Common myeloid progenitor, CD34-positive (primary cell): Measurements from ENCODE around the gene CDH22.

Experiments used
- CTCF ChIA-PET: fragments of 350-600 bp; sonication (Branson Sonifier 250); formaldehyde crosslinking; loops from one replicate; lab custom pipeline; 2021; ENCODE audit warnings: antibody characterized with exemption; lab: Charles Lee
- POLR2A ChIA-PET: fragments of 350-600 bp; sonication (Branson Sonifier 250); formaldehyde crosslinking; loops from one replicate; lab custom pipeline; 2021; ENCODE audit warnings: antibody characterized with exemption; lab: Charles Lee
- DNase-seq, 3 donors: peaks; one replicate each; pipeline versions ENCODE4 v3.0.0 to v3.0.0-alpha.2; 2013
- H3K27ac ChIP-seq, 2 experiments: 1 replicate in 1 of 2; 2 replicates in 1 of 2; pipeline ENCODE4 v1.7.0; 2013; ENCODE audit warnings: inconsistent platforms in 2 of 2, low read length in 2 of 2, mild to moderate bottlenecking in 2 of 2, low read depth in 1 of 2, moderate library complexity in 1 of 2; ENCODE audit not compliant: severe bottlenecking in 2 of 2, insufficient read depth in 1 of 2, poor library complexity in 1 of 2
- H3K27me3 ChIP-seq, 5 experiments: replicated peaks in 2 of 5; 1 replicate in 3 of 5; 2 replicates in 2 of 5; pipeline versions ENCODE4 v1.6.1 to v1.7.0; 2013; ENCODE audit warnings: low read length in 4 of 5, mild to moderate bottlenecking in 2 of 5, moderate library complexity in 2 of 5, inconsistent platforms in 1 of 5; ENCODE audit not compliant: insufficient read depth in 5 of 5, control insufficient read depth in 4 of 5
- H3K36me3 ChIP-seq, 4 experiments: 1 replicate in 2 of 4; 2 replicates in 2 of 4; pipeline versions ENCODE4 v1.6.1 to v1.7.0; 2013; ENCODE audit warnings: low read length in 3 of 4, control low read depth in 1 of 4, mild to moderate bottlenecking in 1 of 4; ENCODE audit not compliant: control insufficient read depth in 4 of 4, insufficient read depth in 4 of 4
- H3K4me1 ChIP-seq, 4 experiments: 1 replicate in 3 of 4; 2 replicates in 1 of 4; pipeline versions ENCODE4 v1.6.1 to v1.7.1; 2013; ENCODE audit warnings: low read length in 3 of 4, mild to moderate bottlenecking in 3 of 4, control low read depth in 1 of 4, inconsistent platforms in 1 of 4, moderate library complexity in 1 of 4; ENCODE audit not compliant: control insufficient read depth in 4 of 4, insufficient read depth in 4 of 4; ENCODE audit errors: control extremely low read depth in 1 of 4
- H3K4me3 ChIP-seq, 7 experiments: 1 replicate in 4 of 7; 2 replicates in 3 of 7; pipeline versions ENCODE4 v1.5.1 to v1.7.0; 2013; ENCODE audit warnings: mild to moderate bottlenecking in 7 of 7, low read length in 6 of 7, moderate library complexity in 6 of 7, inconsistent platforms in 2 of 7, low read depth in 2 of 7, control low read depth in 1 of 7; ENCODE audit not compliant: insufficient read depth in 4 of 7, control insufficient read depth in 1 of 7; ENCODE audit errors: extremely low read depth in 1 of 7
- H3K9me3 ChIP-seq, 5 experiments: 1 replicate in 4 of 5; 2 replicates in 1 of 5; pipeline versions ENCODE4 v1.6.1 to v1.7.1; 2013; ENCODE audit warnings: low read length in 4 of 5, mild to moderate bottlenecking in 2 of 5, inconsistent platforms in 1 of 5, low read depth in 1 of 5, moderate library complexity in 1 of 5; ENCODE audit not compliant: control insufficient read depth in 4 of 5, insufficient read depth in 2 of 5; ENCODE audit errors: control extremely low read depth in 1 of 5
- WGBS: methylation state at CpG from one replicate; pipeline ENCODE4 v1.1.5; 2013; ENCODE audit not compliant: insufficient coverage; 5-methylcytosine and 5-hydroxymethylcytosine counted together

CDH22 gene

GRCh38 chr20:46169245-46170171 is 138.8 kb downstream of the CDH22 start:
- H3K27ac ChIP-seq, result no peak overlapping the region
- H3K27me3 ChIP-seq, result peaks cover 7 to 45% (median 20%) of the 10 kb centered on the region in 5 experiments
- POLR2A ChIA-PET, result no interaction called here
- CTCF ChIA-PET, result no interaction called here
- H3K4me1 ChIP-seq, result no peaks in the 10 kb centered on the region
- no peaks in the 10 kb centered on the region for H3K36me3 ChIP-seq
- no peak overlapping the region for H3K4me3 ChIP-seq
- H3K9me3 ChIP-seq, result no peaks in the 10 kb centered on the region
- WGBS, result 86% methylated on average over 12 of the region's 13 CpGs
- no peak for DNase-seq

GRCh38 chr20:46168438-46168837 is 139.9 kb downstream of the CDH22 start:
- Histone ChIP-seq H3K4me3 (no peak overlapping the region), H3K36me3 (no peaks in the 10 kb centered on the region), H3K27ac (no peak overlapping the region), H3K27me3 (peaks cover under 1 to 35% (median 14%) of the 10 kb centered on the region in 5 experiments), H3K9me3 (no peaks in the 10 kb centered on the region), H3K4me1 (no peaks in the 10 kb centered on the region)
- no peak for DNase-seq
- ChIA-PET POLR2A (no interaction called here), CTCF (interaction anchor here (0.9 kb wide), 1 partner anchor 37 kb away, joined by 3 read pairs; no protein-coding TSS in a partner anchor)
- 79% methylated on average over 8 of the region's 8 CpGs for WGBS

- H3K4me1 ChIP-seq, result no peaks in the 10 kb centered on the region
- no peaks in the 10 kb centered on the region for H3K36me3 ChIP-seq
- ChIA-PET CTCF (interaction anchor here (1.0 to 1.7 kb wide), 5 partner anchors 8 to 34 kb away, joined by 3 to 5 read pairs (median 4); no protein-coding TSS in a partner anchor), POLR2A (no interaction called here)
- peaks cover 0 to 29% (median 12%) of the 10 kb centered on the region in 5 experiments for H3K27me3 ChIP-seq
- no peak for DNase-seq
- no peak overlapping the region for H3K4me3 ChIP-seq
- no peak overlapping the region for H3K27ac ChIP-seq
- no peaks in the 10 kb centered on the region for H3K9me3 ChIP-seq
Measured at GRCh38 chr20:46167080-46167479, 141.2 kb downstream of the CDH22 start.

- no peaks in the 10 kb centered on the region for H3K9me3 ChIP-seq
- 85% methylated on average over 6 of the region's 7 CpGs for WGBS
Measured at GRCh38 chr20:46164254-46164653, 144.0 kb downstream of the CDH22 start.

GRCh38 chr20:46161921-46162320 is 146.4 kb downstream of the CDH22 start:
- POLR2A ChIA-PET, result no interaction called here
- Histone ChIP-seq H3K4me1 (no peaks in the 10 kb centered on the region), H3K36me3 (no peaks in the 10 kb centered on the region), H3K27ac (no peak overlapping the region), H3K4me3 (no peak overlapping the region), H3K27me3 (peaks cover 0 to 37% (median 13%) of the 10 kb centered on the region in 5 experiments), H3K9me3 (no peaks in the 10 kb centered on the region)
- CTCF ChIA-PET, result interaction anchor here (0.8 kb wide), 1 partner anchor 13 kb away, joined by 4 read pairs; no protein-coding TSS in a partner anchor
- no CpG with 5 or more reads among the region's 1 CpG for WGBS
- no peak for DNase-seq

More at GRCh38 chr20:46164254-46164653, 144.0 kb downstream of the CDH22 start:
- peaks cover 0 to 37% (median 10%) of the 10 kb centered on the region in 5 experiments for H3K27me3 ChIP-seq
- no peak overlapping the region for H3K4me3 ChIP-seq
- CTCF ChIA-PET, result no interaction called here
- no peak overlapping the region for H3K27ac ChIP-seq
- POLR2A ChIA-PET, result no interaction called here
- H3K36me3 ChIP-seq, result no peaks in the 10 kb centered on the region
- DNase-seq, result no peak
- H3K4me1 ChIP-seq, result no peaks in the 10 kb centered on the region

GRCh38 chr20:46160661-46161060 is 147.6 kb downstream of the CDH22 start:
- no peak overlapping the region for H3K27ac ChIP-seq
- no peaks in the 10 kb centered on the region for H3K9me3 ChIP-seq
- H3K4me1 ChIP-seq, result no peaks in the 10 kb centered on the region
- no peak for DNase-seq
- 70% methylated on average over 5 of the region's 5 CpGs for WGBS
- H3K4me3 ChIP-seq, result no peak overlapping the region
- no peaks in the 10 kb centered on the region for H3K36me3 ChIP-seq
- CTCF ChIA-PET, result no interaction called here
- POLR2A ChIA-PET, result no interaction called here
- peaks cover 0 to 36% (median 13%) of the 10 kb centered on the region in 5 experiments for H3K27me3 ChIP-seq
